ENCODE data around the gene CHGA.

- TF ChIP-seq CTCF (IDR thresholded peaks at IDR 0.05 in 8 of 11, conservative IDR thresholded peaks at IDR 0.05 in 3 of 11) (no peak), POLR2A (IDR thresholded peaks at IDR 0.05) (no peak), POLR2AphosphoS5 (IDR thresholded peaks at IDR 0.05) (no peak)
Observed at GRCh38 chr14:92969430-92969829, 46.5 kb downstream of the CHGA start.
